ENCODE results near the gene TEX22. TPM values are rescaled to one million over a fixed set of nuclear protein-coding genes. Genes with fewer than 3 reads are reported as not detected.

The TEX22 gene
- total RNA-seq, 1 experiment from 2014 or later = 0.87 TPM

DNA sequence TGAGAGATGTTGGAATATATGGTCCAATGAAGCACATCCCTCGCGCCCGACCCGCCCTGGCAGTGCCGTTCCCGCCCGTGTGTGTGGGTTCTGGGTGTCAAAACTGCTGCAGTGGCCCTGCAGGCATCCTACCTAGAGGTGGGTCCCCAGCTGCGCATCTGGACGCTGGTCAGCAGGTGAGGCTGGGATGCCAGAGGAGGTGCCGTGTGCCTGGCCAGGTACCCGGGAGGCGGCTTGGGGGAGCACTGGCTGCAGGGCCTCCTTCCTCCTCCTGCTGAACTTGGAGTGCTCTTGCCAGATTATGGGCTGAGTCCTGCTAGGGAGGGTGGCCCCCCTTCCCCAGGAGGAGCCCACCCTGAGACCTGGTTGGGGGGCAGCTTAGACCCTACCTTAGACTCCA, 26.5 kb downstream of the TEX22 start (continued):
- TF ChIP-seq, protein P1, sequence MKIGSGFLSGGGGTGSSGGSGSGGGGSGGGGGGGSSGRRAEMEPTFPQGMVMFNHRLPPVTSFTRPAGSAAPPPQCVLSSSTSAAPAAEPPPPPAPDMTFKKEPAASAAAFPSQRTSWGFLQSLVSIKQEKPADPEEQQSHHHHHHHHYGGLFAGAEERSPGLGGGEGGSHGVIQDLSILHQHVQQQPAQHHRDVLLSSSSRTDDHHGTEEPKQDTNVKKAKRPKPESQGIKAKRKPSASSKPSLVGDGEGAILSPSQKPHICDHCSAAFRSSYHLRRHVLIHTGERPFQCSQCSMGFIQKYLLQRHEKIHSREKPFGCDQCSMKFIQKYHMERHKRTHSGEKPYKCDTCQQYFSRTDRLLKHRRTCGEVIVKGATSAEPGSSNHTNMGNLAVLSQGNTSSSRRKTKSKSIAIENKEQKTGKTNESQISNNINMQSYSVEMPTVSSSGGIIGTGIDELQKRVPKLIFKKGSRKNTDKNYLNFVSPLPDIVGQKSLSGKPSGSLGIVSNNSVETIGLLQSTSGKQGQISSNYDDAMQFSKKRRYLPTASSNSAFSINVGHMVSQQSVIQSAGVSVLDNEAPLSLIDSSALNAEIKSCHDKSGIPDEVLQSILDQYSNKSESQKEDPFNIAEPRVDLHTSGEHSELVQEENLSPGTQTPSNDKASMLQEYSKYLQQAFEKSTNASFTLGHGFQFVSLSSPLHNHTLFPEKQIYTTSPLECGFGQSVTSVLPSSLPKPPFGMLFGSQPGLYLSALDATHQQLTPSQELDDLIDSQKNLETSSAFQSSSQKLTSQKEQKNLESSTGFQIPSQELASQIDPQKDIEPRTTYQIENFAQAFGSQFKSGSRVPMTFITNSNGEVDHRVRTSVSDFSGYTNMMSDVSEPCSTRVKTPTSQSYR (CRISPR knock-in tag; IDR thresholded peaks at IDR 0.05) = no peak
- TF ChIP-seq MYBL2 (CRISPR knock-in tag; IDR thresholded peaks at IDR 0.05) (no peak), ZNF138 (CRISPR knock-in tag; conservative IDR thresholded peaks at IDR 0.05) (no peak), SOX15 (CRISPR knock-in tag; IDR thresholded peaks at IDR 0.05) (no peak)
- TF ChIP-seq, protein P2, sequence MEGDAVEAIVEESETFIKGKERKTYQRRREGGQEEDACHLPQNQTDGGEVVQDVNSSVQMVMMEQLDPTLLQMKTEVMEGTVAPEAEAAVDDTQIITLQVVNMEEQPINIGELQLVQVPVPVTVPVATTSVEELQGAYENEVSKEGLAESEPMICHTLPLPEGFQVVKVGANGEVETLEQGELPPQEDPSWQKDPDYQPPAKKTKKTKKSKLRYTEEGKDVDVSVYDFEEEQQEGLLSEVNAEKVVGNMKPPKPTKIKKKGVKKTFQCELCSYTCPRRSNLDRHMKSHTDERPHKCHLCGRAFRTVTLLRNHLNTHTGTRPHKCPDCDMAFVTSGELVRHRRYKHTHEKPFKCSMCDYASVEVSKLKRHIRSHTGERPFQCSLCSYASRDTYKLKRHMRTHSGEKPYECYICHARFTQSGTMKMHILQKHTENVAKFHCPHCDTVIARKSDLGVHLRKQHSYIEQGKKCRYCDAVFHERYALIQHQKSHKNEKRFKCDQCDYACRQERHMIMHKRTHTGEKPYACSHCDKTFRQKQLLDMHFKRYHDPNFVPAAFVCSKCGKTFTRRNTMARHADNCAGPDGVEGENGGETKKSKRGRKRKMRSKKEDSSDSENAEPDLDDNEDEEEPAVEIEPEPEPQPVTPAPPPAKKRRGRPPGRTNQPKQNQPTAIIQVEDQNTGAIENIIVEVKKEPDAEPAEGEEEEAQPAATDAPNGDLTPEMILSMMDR (IDR thresholded peaks at IDR 0.05) = no peak

DNA sequence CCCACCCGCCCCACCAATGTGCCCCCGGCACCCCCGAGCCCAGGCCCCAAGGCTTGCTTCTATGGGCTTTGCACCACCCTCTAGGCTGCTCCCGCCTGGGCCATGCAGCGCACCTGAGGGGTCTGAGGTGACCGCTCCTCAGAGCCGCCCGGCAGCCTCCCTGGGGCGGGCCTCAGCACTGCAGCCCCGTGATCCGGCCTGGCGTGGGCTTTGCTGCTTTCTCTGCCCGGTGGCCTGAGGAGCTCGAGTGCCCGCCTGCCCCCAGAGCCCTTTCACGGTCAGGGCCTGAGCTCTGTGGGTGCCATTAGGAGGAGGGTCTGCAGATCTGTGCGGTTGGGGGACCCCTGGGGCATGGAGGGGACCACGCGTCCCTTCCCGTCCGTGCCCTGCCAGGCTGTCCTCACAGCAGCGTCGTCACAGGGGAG, 27.5 kb downstream of the TEX22 start:
- ATAC-seq (no peak), DNase-seq (ENCODE audit: low spot score) (no peak)
- H3K4me3 Mint-ChIP-seq = no peak overlapping the region
- no peaks in the 10 kb centered on the region for H3K27me3 Mint-ChIP-seq (ENCODE audit: low read depth)
- TF ChIP-seq, protein P3, sequence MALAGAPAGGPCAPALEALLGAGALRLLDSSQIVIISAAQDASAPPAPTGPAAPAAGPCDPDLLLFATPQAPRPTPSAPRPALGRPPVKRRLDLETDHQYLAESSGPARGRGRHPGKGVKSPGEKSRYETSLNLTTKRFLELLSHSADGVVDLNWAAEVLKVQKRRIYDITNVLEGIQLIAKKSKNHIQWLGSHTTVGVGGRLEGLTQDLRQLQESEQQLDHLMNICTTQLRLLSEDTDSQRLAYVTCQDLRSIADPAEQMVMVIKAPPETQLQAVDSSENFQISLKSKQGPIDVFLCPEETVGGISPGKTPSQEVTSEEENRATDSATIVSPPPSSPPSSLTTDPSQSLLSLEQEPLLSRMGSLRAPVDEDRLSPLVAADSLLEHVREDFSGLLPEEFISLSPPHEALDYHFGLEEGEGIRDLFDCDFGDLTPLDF (CRISPR knock-in tag; IDR thresholded peaks at IDR 0.05) = no peak
- ChIA-PET POLR2A (interaction anchor here (0.6 kb wide), 1 partner anchor 240 kb away, joined by 3 read pairs; no protein-coding TSS in a partner anchor), CTCF (no interaction called here)
- H3K9me3 Mint-ChIP-seq = 0 out of 2 replicates have a peak, but pooled peaks cover 3% of the 10 kb centered on the region
- H3K4me1 Mint-ChIP-seq = peaks cover 16% of the 10 kb centered on the region
- H3K27ac Mint-ChIP-seq = no peak overlapping the region
- peaks cover 37% of the 10 kb centered on the region for H3K36me3 Mint-ChIP-seq

DNA sequence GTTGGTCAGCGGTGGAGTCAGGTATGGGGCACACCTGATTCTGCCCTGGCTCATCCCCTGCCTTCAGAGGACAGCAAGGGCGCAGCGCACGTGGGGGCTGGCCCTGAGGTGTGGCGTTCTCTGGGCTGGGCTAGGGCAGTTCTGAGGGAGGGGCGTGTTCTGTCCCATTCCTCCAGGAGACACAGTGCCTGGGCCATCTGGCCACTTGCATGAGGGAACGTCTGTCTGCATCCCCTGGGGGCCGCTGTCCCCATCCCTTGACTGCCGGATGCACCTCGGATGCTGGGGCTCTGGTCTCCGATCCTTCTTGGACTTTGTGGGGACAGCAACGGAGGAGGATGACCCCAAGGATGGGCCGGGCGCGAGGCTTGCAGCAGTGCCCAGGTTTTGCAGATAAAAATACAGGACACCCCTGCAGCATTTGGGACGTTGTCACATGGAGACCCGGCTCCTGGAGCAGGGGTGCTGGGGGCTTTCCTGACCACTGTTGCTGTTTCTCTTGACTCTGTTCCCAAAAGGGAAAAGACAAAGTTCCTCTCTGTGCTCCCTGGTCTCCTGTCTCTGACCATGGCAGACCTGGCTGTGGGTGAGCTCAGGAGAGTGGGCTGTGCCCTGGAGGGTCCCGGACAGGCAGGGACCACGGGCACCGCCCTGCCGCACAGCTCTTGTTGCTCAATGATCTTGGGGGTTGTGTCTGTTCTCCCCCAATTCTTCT, 28.2 kb downstream of the TEX22 start:
- no peaks in the 10 kb centered on the region for H3K27me3 Mint-ChIP-seq (ENCODE audit: low read depth)
- H3K4me3 Mint-ChIP-seq = no peak overlapping the region
- ChIA-PET POLR2A (no interaction called here), CTCF (no interaction called here)
- DNase-seq (ENCODE audit: low spot score) (no peak), ATAC-seq (peak; percentile 33)
- H3K9me3 Mint-ChIP-seq = 0 out of 2 replicates have a peak, but pooled peaks cover 3% of the 10 kb centered on the region
- H3K4me1 Mint-ChIP-seq = peaks cover 13% of the 10 kb centered on the region
- H3K27ac Mint-ChIP-seq = no peak overlapping the region
- no peak for TF ChIP-seq NR1H2 (CRISPR knock-in tag; IDR thresholded peaks at IDR 0.05)
- TF ChIP-seq FOXJ3 (CRISPR knock-in tag; IDR thresholded peaks at IDR 0.05; ENCODE audit: borderline replicate concordance) = no peak
- TF ChIP-seq ZBTB21 (CRISPR knock-in tag; IDR thresholded peaks at IDR 0.05; ENCODE audit: borderline replicate concordance) = no peak
- TF ChIP-seq, protein P4, sequence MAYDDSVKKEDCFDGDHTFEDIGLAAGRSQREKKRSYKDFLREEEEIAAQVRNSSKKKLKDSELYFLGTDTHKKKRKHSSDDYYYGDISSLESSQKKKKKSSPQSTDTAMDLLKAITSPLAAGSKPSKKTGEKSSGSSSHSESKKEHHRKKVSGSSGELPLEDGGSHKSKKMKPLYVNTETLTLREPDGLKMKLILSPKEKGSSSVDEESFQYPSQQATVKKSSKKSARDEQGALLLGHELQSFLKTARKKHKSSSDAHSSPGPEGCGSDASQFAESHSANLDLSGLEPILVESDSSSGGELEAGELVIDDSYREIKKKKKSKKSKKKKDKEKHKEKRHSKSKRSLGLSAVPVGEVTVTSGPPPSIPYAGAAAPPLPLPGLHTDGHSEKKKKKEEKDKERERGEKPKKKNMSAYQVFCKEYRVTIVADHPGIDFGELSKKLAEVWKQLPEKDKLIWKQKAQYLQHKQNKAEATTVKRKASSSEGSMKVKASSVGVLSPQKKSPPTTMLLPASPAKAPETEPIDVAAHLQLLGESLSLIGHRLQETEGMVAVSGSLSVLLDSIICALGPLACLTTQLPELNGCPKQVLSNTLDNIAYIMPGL (CRISPR knock-in tag; IDR thresholded peaks at IDR 0.05) = no peak
- no peak for TF ChIP-seq ZNF232 (CRISPR knock-in tag; IDR thresholded peaks at IDR 0.05)
- TF ChIP-seq NR2C2 (CRISPR knock-in tag; IDR thresholded peaks at IDR 0.05) = no peak
- no peak for TF ChIP-seq PRRX2 (CRISPR knock-in tag; IDR thresholded peaks at IDR 0.05)
- no peak for TF ChIP-seq CBFB (CRISPR knock-in tag; IDR thresholded peaks at IDR 0.05; ENCODE audit: low read depth)
- TF ChIP-seq IRF2 (CRISPR knock-in tag; IDR thresholded peaks at IDR 0.05; ENCODE audit: borderline replicate concordance, low read depth) = no peak
- peaks cover 41% of the 10 kb centered on the region for H3K36me3 Mint-ChIP-seq

Data from WTC11 (cell line).